GM12878 (cell line): ENCODE measurements around the gene FAM234B.

ENCODE experiments used
- EGR1 ChIP-seq, 2 experiments: IDR thresholded peaks; 1 replicate in 1 of 2; 2 replicates in 1 of 2; pipeline ENCODE4 v1.6.1; 2011 to 2012; ENCODE audit warnings: low read depth in 2 of 2, low read length in 2 of 2, borderline replicate concordance in 1 of 2, mild to moderate bottlenecking in 1 of 2, moderate library complexity in 1 of 2
- ESRRA ChIP-seq: IDR thresholded peaks from 2 replicates; pipeline ENCODE4 v1.6.1; 2012; ENCODE audit warnings: mild to moderate bottlenecking, low read length, improper control_type of control experiment
- EZH2 ChIP-seq: IDR thresholded peaks from 2 replicates; pipeline ENCODE4 v1.6.1; 2012; ENCODE audit warnings: low read depth, mild to moderate bottlenecking, control low read depth, inconsistent platforms, low read length, borderline replicate concordance; ENCODE audit not compliant: control insufficient read depth
- HDAC2 ChIP-seq: fragments of 200-600 bp; sonication (generic); IDR thresholded peaks from 2 replicates; pipeline ENCODE4 v1.6.1; 2017
- LARP7 ChIP-seq: fragments of 450-650 bp; IDR thresholded peaks from 2 replicates; pipeline ENCODE4 v1.6.1; 2017; ENCODE audit warnings: mild to moderate bottlenecking
- PAX5 ChIP-seq: IDR thresholded peaks from 2 replicates; pipeline ENCODE4 v1.6.1; 2011; ENCODE audit warnings: low read depth, low read length, borderline replicate concordance
- POLR2A ChIP-seq: IDR thresholded peaks from 2 replicates; pipeline ENCODE4 v1.6.1; 2011; ENCODE audit warnings: low read depth, mild to moderate bottlenecking, low read length
- POLR2AphosphoS5 ChIP-seq: IDR thresholded peaks from 2 replicates; pipeline ENCODE4 v1.6.1; 2011; ENCODE audit warnings: mild to moderate bottlenecking, low read length, inconsistent platforms
- RCOR1 ChIP-seq: conservative IDR thresholded peaks from 2 replicates; pipeline ENCODE4 v1.6.1; 2012; ENCODE audit warnings: low read depth, low read length, improper control_type of control experiment
- SP1 ChIP-seq: IDR thresholded peaks from one replicate; pipeline ENCODE4 v1.6.1; 2011; ENCODE audit warnings: low read depth, low read length
- TBL1XR1 ChIP-seq: IDR thresholded peaks from 2 replicates; pipeline ENCODE4 v1.6.1; 2012; ENCODE audit warnings: low read depth, low read length, improper control_type of control experiment
- TF ChIP-seq, protein P1 (sequence below): IDR thresholded peaks from 2 replicates; pipeline ENCODE4 v1.6.1; 2012; ENCODE audit warnings: mild to moderate bottlenecking, low read depth, low read length
- TF ChIP-seq, protein P2 (sequence below), 3 experiments: IDR thresholded peaks in 2 of 3; conservative IDR thresholded peaks in 1 of 3; 2 replicates each; pipeline ENCODE4 v1.5.1; 2011; ENCODE audit warnings: low read depth in 3 of 3, low read length in 3 of 3, mild to moderate bottlenecking in 3 of 3, control low read depth in 2 of 3, moderate library complexity in 2 of 3, inconsistent platforms in 1 of 3, mixed read lengths in 1 of 3; ENCODE audit not compliant: control insufficient read depth in 2 of 3, insufficient read depth in 1 of 3; ENCODE audit errors: extremely low read depth in 1 of 3

DNA sequence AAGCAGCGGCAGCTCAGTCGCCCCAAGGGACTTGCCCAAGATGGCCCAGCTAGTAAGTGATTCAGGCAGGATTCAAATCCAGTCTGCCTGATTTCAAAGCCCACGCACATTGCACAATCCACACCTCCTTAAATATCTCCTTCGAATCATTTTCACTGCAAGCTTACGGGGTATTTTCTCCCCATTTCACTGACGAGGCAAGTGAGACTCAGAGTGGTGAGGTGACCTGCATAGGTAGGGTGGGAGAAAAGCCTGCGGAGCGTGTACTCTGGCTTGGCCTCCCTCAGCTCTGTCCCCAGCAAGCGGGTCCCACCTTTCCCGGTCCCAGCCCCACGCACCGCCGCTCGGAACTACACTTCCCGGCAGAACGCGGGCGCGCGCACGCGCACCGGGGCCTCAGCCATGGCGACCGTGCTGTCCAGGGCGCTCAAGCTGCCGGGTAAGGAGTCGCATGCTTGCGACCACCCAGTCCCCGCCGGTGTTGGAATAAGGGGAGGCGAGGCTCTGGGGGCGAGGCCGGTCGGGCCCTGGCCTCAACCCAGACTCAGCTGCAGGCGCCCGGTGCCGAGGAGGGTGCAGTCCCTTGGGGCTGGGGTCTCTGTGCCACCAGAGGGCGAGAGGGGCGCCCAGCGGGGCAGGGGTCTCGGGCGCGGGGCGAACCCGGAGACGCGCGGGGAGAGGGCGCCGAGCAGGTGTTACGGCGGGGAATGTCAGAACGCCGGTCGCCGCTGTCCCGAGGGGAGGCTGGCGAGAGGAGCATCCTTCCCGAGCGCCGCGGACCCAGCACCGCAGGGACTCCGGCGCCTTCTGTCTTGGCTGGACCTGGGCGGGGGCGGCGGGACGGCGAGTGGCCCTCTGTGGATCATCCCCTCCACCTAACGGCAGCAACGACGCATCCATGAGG, at the start of gene FAM234B:
- TF ChIP-seq PAX5 (no peak), POLR2AphosphoS5 (no peak), RCOR1 (no peak), HDAC2 (no peak), EGR1 (IDR thresholded peaks at IDR 0.05; ENCODE audit: borderline replicate concordance in 1 of 2, low read depth in 2 of 2, low read length in 2 of 2) (0 out of 3 replicates have a peak, but pooled peaks of 1 of the 2 experiments have one; percentile 20), ESRRA (no peak), EZH2 (no peak), LARP7 (peak; percentile 79; the same call in 1 of the 2 replicates), TBL1XR1 (no peak), SP1 (no peak), POLR2A (peak; percentile 22; the same call in 1 of the 2 replicates)
- TF ChIP-seq, protein P1, sequence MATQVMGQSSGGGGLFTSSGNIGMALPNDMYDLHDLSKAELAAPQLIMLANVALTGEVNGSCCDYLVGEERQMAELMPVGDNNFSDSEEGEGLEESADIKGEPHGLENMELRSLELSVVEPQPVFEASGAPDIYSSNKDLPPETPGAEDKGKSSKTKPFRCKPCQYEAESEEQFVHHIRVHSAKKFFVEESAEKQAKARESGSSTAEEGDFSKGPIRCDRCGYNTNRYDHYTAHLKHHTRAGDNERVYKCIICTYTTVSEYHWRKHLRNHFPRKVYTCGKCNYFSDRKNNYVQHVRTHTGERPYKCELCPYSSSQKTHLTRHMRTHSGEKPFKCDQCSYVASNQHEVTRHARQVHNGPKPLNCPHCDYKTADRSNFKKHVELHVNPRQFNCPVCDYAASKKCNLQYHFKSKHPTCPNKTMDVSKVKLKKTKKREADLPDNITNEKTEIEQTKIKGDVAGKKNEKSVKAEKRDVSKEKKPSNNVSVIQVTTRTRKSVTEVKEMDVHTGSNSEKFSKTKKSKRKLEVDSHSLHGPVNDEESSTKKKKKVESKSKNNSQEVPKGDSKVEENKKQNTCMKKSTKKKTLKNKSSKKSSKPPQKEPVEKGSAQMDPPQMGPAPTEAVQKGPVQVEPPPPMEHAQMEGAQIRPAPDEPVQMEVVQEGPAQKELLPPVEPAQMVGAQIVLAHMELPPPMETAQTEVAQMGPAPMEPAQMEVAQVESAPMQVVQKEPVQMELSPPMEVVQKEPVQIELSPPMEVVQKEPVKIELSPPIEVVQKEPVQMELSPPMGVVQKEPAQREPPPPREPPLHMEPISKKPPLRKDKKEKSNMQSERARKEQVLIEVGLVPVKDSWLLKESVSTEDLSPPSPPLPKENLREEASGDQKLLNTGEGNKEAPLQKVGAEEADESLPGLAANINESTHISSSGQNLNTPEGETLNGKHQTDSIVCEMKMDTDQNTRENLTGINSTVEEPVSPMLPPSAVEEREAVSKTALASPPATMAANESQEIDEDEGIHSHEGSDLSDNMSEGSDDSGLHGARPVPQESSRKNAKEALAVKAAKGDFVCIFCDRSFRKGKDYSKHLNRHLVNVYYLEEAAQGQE, result no peak
- TF ChIP-seq, protein P2, sequence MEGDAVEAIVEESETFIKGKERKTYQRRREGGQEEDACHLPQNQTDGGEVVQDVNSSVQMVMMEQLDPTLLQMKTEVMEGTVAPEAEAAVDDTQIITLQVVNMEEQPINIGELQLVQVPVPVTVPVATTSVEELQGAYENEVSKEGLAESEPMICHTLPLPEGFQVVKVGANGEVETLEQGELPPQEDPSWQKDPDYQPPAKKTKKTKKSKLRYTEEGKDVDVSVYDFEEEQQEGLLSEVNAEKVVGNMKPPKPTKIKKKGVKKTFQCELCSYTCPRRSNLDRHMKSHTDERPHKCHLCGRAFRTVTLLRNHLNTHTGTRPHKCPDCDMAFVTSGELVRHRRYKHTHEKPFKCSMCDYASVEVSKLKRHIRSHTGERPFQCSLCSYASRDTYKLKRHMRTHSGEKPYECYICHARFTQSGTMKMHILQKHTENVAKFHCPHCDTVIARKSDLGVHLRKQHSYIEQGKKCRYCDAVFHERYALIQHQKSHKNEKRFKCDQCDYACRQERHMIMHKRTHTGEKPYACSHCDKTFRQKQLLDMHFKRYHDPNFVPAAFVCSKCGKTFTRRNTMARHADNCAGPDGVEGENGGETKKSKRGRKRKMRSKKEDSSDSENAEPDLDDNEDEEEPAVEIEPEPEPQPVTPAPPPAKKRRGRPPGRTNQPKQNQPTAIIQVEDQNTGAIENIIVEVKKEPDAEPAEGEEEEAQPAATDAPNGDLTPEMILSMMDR (IDR thresholded peaks at IDR 0.05 in 2 of 3, conservative IDR thresholded peaks at IDR 0.05 in 1 of 3; ENCODE audit: control insufficient read depth in 2 of 3, extremely low read depth in 1 of 3, insufficient read depth in 1 of 3, low read depth in 3 of 3, low read length in 3 of 3), result peak in 1 of 3 experiments; percentile 23; a peak in 1 of 6 replicates
